Measurements from ENCODE around the gene PORCN.
A peak's percentile ranks its signal among the peaks of the same experiment; 100 is the strongest.

PORCN gene

DNA sequence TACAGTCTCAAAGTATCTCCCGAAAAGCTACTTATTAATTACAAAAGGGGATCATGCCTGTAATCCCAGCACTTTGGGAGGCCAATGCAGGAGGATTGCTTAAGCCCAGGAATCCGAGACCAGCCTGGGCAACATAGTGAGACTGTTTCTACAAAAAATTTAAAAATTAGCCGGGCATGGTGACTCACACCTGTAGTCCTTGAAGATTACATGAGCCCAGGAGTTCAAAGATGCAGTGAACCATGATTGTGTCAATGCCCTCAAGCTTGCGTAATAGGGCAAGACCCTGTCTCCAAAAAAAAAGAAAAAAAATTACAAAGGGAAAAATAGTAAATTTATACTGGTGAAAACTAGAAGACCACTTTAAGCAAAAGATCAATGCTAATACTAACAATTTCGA lies 3.3 kb upstream of the PORCN start:
- Histone ChIP-seq H3K27me3 (ENCODE audit: control insufficient read depth, insufficient read depth, low read length, poor library complexity, severe bottlenecking) (no peaks in the 10 kb centered on the region), H3K9me3 (ENCODE audit: control insufficient read depth, low read length) (no peaks in the 10 kb centered on the region), H3K36me3 (ENCODE audit: control insufficient read depth, insufficient read depth, low read length) (no peaks in the 10 kb centered on the region), H3K27ac (ENCODE audit: insufficient read depth, low read depth, low read length, poor library complexity, severe bottlenecking) (no peak overlapping the region), H3K4me1 (ENCODE audit: control insufficient read depth, insufficient read depth, low read length) (no peaks in the 10 kb centered on the region), H3K4me3 (ENCODE audit: insufficient read depth, low read depth, low read length) (no peak overlapping the region)
- 89 to 93% methylated on average over 4 to 5 of the region's 5 CpGs for WGBS, 2 experiments

DNA sequence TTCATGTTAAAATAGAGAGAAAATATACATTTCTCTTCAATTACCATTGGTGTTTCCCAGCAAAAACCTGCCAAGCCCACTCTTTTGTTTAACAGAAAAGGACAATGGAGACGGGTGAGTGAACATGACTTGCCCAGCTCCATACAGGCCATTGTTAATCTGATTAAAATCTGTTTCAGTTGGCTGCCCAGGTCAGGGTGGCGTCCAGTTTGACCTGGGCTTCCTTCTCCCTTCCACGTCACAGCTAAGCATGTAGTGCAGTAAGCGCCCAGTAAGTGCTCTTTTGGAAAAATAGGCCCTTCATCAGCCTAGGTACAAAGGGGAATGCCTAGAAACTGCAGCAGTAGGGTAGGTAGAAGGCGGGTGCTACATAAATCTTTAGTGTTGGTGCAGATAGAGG lies 1.5 kb upstream of the PORCN start:
- H3K27me3 ChIP-seq (ENCODE audit: control insufficient read depth, insufficient read depth, low read length, poor library complexity, severe bottlenecking): no peaks in the 10 kb centered on the region
- H3K27ac ChIP-seq (ENCODE audit: insufficient read depth, low read depth, low read length, poor library complexity, severe bottlenecking): no peak overlapping the region
- no peaks in the 10 kb centered on the region for H3K4me1 ChIP-seq (ENCODE audit: control insufficient read depth, insufficient read depth, low read length)
- H3K9me3 ChIP-seq (ENCODE audit: control insufficient read depth, low read length): no peaks in the 10 kb centered on the region
- WGBS, 2 experiments: 77 to 80% methylated on average over 4 to 5 of the region's 5 CpGs
- no peak overlapping the region for H3K4me3 ChIP-seq (ENCODE audit: insufficient read depth, low read depth, low read length)
- H3K36me3 ChIP-seq (ENCODE audit: control insufficient read depth, insufficient read depth, low read length): no peaks in the 10 kb centered on the region

GRCh38 chrX:48509245-48509590 lies 426 bp downstream of the PORCN start:
- Histone ChIP-seq H3K27me3 (ENCODE audit: control insufficient read depth, insufficient read depth, low read length, poor library complexity, severe bottlenecking) (no peaks in the 10 kb centered on the region), H3K27ac (ENCODE audit: insufficient read depth, low read depth, low read length, poor library complexity, severe bottlenecking) (no peak overlapping the region), H3K4me1 (ENCODE audit: control insufficient read depth, insufficient read depth, low read length) (no peaks in the 10 kb centered on the region), H3K36me3 (ENCODE audit: control insufficient read depth, insufficient read depth, low read length) (no peaks in the 10 kb centered on the region), H3K4me3 (ENCODE audit: insufficient read depth, low read depth, low read length) (peak overlapping the region; percentile 68), H3K9me3 (ENCODE audit: control insufficient read depth, low read length) (no peaks in the 10 kb centered on the region)
- WGBS, 2 experiments: 4% methylated on average over 16 of the region's 16 CpGs

DNA sequence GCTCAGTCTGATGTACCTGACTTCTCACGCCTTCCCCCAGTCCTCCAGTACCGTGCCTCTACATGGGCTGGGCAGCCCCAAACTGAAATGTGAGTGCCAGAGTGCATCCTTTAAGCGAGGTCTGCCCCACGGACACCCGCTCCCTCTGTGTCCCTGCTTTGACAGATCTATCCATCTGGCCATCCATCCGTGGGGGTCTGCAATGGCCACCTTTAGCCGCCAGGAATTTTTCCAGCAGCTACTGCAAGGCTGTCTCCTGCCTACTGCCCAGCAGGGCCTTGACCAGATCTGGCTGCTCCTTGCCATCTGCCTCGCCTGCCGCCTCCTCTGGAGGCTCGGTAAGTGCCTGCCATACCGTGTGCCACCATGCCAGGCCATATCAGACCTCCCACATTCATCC lies 827 bp downstream of the PORCN start:
- Histone ChIP-seq H3K27me3 (ENCODE audit: control insufficient read depth, insufficient read depth, low read length, poor library complexity, severe bottlenecking) (no peaks in the 10 kb centered on the region), H3K36me3 (ENCODE audit: control insufficient read depth, insufficient read depth, low read length) (no peaks in the 10 kb centered on the region), H3K4me3 (ENCODE audit: insufficient read depth, low read depth, low read length) (peak overlapping the region; percentile 68), H3K9me3 (ENCODE audit: control insufficient read depth, low read length) (no peaks in the 10 kb centered on the region), H3K4me1 (ENCODE audit: control insufficient read depth, insufficient read depth, low read length) (no peaks in the 10 kb centered on the region), H3K27ac (ENCODE audit: insufficient read depth, low read depth, low read length, poor library complexity, severe bottlenecking) (no peak overlapping the region)
- WGBS, 2 experiments: 67 to 74% methylated on average over 11 of the region's 11 CpGs

DNA sequence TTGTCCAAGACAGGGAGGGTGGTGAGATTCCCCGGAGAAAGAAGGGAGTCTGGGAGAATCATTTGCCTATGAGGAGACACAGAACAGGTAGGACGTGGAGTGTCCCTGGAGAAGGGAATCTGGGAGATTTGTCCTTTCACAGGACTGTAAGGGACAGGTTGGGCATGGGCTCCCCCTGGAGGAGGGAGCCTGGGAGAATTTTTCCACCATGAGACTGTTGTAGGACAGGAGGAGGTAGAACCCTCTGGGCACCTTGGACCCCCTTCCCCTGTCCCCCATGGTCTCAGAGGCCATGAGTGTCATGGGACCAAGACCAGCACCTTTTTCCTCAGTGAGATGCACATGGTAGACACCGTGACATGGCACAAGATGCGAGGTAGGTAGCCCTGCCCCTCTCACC lies 2.8 kb downstream of the PORCN start:
- Histone ChIP-seq H3K4me3 (ENCODE audit: insufficient read depth, low read depth, low read length) (no peak overlapping the region), H3K36me3 (ENCODE audit: control insufficient read depth, insufficient read depth, low read length) (no peaks in the 10 kb centered on the region), H3K9me3 (ENCODE audit: control insufficient read depth, low read length) (no peaks in the 10 kb centered on the region), H3K4me1 (ENCODE audit: control insufficient read depth, insufficient read depth, low read length) (no peaks in the 10 kb centered on the region), H3K27me3 (ENCODE audit: control insufficient read depth, insufficient read depth, low read length, poor library complexity, severe bottlenecking) (no peaks in the 10 kb centered on the region), H3K27ac (ENCODE audit: insufficient read depth, low read depth, low read length, poor library complexity, severe bottlenecking) (no peak overlapping the region)
- 74 to 78% methylated on average over 4 of the region's 4 CpGs for WGBS, 2 experiments

DNA sequence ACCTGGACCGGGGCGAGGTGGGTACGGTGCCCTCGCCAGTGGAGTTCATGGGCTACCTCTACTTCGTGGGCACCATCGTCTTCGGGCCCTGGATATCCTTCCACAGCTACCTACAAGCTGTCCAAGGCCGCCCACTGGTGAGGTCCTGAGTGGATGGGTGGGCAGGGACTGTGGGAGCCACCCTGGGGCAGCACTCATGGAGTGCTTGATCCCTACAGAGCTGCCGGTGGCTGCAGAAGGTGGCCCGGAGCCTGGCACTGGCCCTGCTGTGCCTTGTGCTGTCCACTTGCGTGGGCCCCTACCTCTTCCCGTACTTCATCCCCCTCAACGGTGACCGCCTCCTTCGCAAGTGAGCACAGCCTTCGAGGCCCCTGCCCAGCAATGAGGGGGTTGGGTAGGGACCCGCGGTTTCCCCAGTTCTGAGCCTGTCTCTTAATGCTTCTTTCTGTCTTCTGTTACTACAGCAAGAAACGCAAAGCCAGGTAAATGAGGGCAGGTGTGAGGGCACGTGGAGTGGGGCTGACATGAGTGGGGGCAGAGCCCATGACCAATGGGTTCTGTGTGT lies 3.7 kb downstream of the PORCN start:
- H3K9me3 ChIP-seq (ENCODE audit: control insufficient read depth, low read length): no peaks in the 10 kb centered on the region
- 94 to 96% methylated on average over 20 of the region's 20 CpGs for WGBS, 2 experiments
- no peak overlapping the region for H3K4me3 ChIP-seq (ENCODE audit: insufficient read depth, low read depth, low read length)
- no peaks in the 10 kb centered on the region for H3K27me3 ChIP-seq (ENCODE audit: control insufficient read depth, insufficient read depth, low read length, poor library complexity, severe bottlenecking)
- H3K27ac ChIP-seq (ENCODE audit: insufficient read depth, low read depth, low read length, poor library complexity, severe bottlenecking): no peak overlapping the region
- H3K36me3 ChIP-seq (ENCODE audit: control insufficient read depth, insufficient read depth, low read length): no peaks in the 10 kb centered on the region
- no peaks in the 10 kb centered on the region for H3K4me1 ChIP-seq (ENCODE audit: control insufficient read depth, insufficient read depth, low read length)

DNA sequence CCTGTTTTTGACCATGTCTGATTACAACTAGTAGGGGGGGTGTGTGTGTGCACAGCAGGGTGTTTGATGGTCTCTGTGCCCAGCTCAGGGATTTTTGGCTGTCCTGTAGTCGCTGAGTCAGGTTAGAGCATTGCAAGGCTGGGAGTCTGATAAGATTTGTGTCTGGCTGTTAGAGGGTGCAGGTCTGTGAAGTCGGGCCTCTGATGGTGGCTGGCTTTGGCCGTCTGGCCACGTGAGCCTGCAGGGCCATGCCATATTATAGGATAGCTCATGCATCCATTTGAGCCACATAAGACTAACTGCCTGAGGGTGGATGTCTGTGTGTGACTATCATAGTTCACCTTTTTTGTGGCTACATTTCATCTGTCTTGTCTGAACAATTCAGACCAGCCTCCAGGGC lies 4.9 kb downstream of the PORCN start:
- H3K36me3 ChIP-seq (ENCODE audit: control insufficient read depth, insufficient read depth, low read length): no peaks in the 10 kb centered on the region
- H3K9me3 ChIP-seq (ENCODE audit: control insufficient read depth, low read length): no peaks in the 10 kb centered on the region
- H3K27me3 ChIP-seq (ENCODE audit: control insufficient read depth, insufficient read depth, low read length, poor library complexity, severe bottlenecking): no peaks in the 10 kb centered on the region
- no peaks in the 10 kb centered on the region for H3K4me1 ChIP-seq (ENCODE audit: control insufficient read depth, insufficient read depth, low read length)
- H3K27ac ChIP-seq (ENCODE audit: insufficient read depth, low read depth, low read length, poor library complexity, severe bottlenecking): no peak overlapping the region
- no peak overlapping the region for H3K4me3 ChIP-seq (ENCODE audit: insufficient read depth, low read depth, low read length)
- WGBS, 2 experiments: 83 to 97% methylated on average over 4 of the region's 4 CpGs

GRCh38 chrX:48514126-48514806 lies 5.5 kb downstream of the PORCN start:
- Histone ChIP-seq H3K9me3 (ENCODE audit: control insufficient read depth, low read length) (no peaks in the 10 kb centered on the region), H3K4me1 (ENCODE audit: control insufficient read depth, insufficient read depth, low read length) (no peaks in the 10 kb centered on the region), H3K27me3 (ENCODE audit: control insufficient read depth, insufficient read depth, low read length, poor library complexity, severe bottlenecking) (no peaks in the 10 kb centered on the region), H3K27ac (ENCODE audit: insufficient read depth, low read depth, low read length, poor library complexity, severe bottlenecking) (no peak overlapping the region), H3K36me3 (ENCODE audit: control insufficient read depth, insufficient read depth, low read length) (no peaks in the 10 kb centered on the region), H3K4me3 (ENCODE audit: insufficient read depth, low read depth, low read length) (no peak overlapping the region)
- WGBS, 2 experiments: 93 to 96% methylated on average over 16 of the region's 16 CpGs

GRCh38 chrX:48514868-48515460 lies 6.2 kb downstream of the PORCN start:
- no peaks in the 10 kb centered on the region for H3K36me3 ChIP-seq (ENCODE audit: control insufficient read depth, insufficient read depth, low read length)
- H3K9me3 ChIP-seq (ENCODE audit: control insufficient read depth, low read length): no peaks in the 10 kb centered on the region
- H3K4me3 ChIP-seq (ENCODE audit: insufficient read depth, low read depth, low read length): no peak overlapping the region
- no peaks in the 10 kb centered on the region for H3K27me3 ChIP-seq (ENCODE audit: control insufficient read depth, insufficient read depth, low read length, poor library complexity, severe bottlenecking)
- H3K27ac ChIP-seq (ENCODE audit: insufficient read depth, low read depth, low read length, poor library complexity, severe bottlenecking): no peak overlapping the region
- no peaks in the 10 kb centered on the region for H3K4me1 ChIP-seq (ENCODE audit: control insufficient read depth, insufficient read depth, low read length)
- 94 to 95% methylated on average over 9 of the region's 9 CpGs for WGBS, 2 experiments

- H3K4me3 ChIP-seq (ENCODE audit: insufficient read depth, low read depth, low read length): no peak overlapping the region
- H3K36me3 ChIP-seq (ENCODE audit: control insufficient read depth, insufficient read depth, low read length): no peaks in the 10 kb centered on the region
- no peaks in the 10 kb centered on the region for H3K27me3 ChIP-seq (ENCODE audit: control insufficient read depth, insufficient read depth, low read length, poor library complexity, severe bottlenecking)
- H3K9me3 ChIP-seq (ENCODE audit: control insufficient read depth, low read length): no peaks in the 10 kb centered on the region
- 93 to 97% methylated on average over 9 to 10 of the region's 10 CpGs for WGBS, 2 experiments
- no peaks in the 10 kb centered on the region for H3K4me1 ChIP-seq (ENCODE audit: control insufficient read depth, insufficient read depth, low read length)
- no peak overlapping the region for H3K27ac ChIP-seq (ENCODE audit: insufficient read depth, low read depth, low read length, poor library complexity, severe bottlenecking)
These were observed 7.0 kb downstream of the PORCN start for GRCh38 chrX:48515842-48516241.
